SK-N-SH (cell line): ENCODE measurements around the gene PPP1R11. TPM values are rescaled to one million over a fixed set of nuclear protein-coding genes. Genes with fewer than 3 reads are reported as not detected.

ENCODE experiments used
- CTCF ChIA-PET: fragments of 300-600, 350-600 bp; formaldehyde crosslinking; extraction: SDS; loops from one replicate; lab custom pipeline; 2021; lab: Yijun Ruan, JAX
- POLR2A ChIA-PET: fragments of 350-600 bp; sonication (Branson Sonifier 250); formaldehyde crosslinking; extraction: SDS; loops from one replicate; lab custom pipeline; 2020; ENCODE audit warnings: antibody characterized with exemption, inconsistent platforms; lab: Yijun Ruan, JAX
- DNase-seq: peaks from one replicate; pipeline ENCODE4 v3.0.0; 2012
- H2AFZ ChIP-seq: fragments of 200-600 bp; sonication (generic); 2 replicates; pipeline ENCODE4 v1.8.1; 2016; ENCODE audit warnings: antibody characterized with exemption, mild to moderate bottlenecking, low read depth
- H3F3A ChIP-seq: fragments of 200-600 bp; sonication (generic); replicated peaks from 2 replicates; pipeline ENCODE3; 2016; ENCODE audit warnings: antibody characterized with exemption, mild to moderate bottlenecking; ENCODE audit not compliant: insufficient read depth
- H3K27ac ChIP-seq, 2 experiments: fragments of 200-500 bp in 1 of 2; fragments of 200-600 bp in 1 of 2; sonication (Bioruptor generic) in 1 of 2; sonication (generic), shearing (Covaris generic) in 1 of 2; 2 replicates each; pipeline versions ENCODE4 v1.5.1 to v1.6.1; 2014 to 2016; ENCODE audit warnings: low read depth in 2 of 2, inconsistent platforms in 1 of 2, low read length in 1 of 2, mild to moderate bottlenecking in 1 of 2, mixed read lengths in 1 of 2
- H3K27me3 ChIP-seq: fragments of 200-600 bp; sonication (generic), shearing (Covaris generic); 2 replicates; pipeline ENCODE4 v1.6.1; 2016; ENCODE audit warnings: mixed run types; ENCODE audit not compliant: insufficient read depth
- H3K36me3 ChIP-seq, 2 experiments: fragments of 200-500 bp in 1 of 2; fragments of 200-600 bp in 1 of 2; sonication (Bioruptor generic) in 1 of 2; sonication (generic) in 1 of 2; replicated peaks in 1 of 2; 2 replicates each; pipeline versions ENCODE3 to v1.5.1; 2014 to 2016; ENCODE audit warnings: low read length in 1 of 2, mild to moderate bottlenecking in 1 of 2; ENCODE audit not compliant: insufficient read depth in 2 of 2, control insufficient read depth in 1 of 2
- H3K4me1 ChIP-seq, 2 experiments: fragments of 200-500 bp in 1 of 2; fragments of 200-600 bp in 1 of 2; sonication (Bioruptor generic) in 1 of 2; sonication (generic), shearing (Covaris generic) in 1 of 2; 2 replicates each; pipeline versions ENCODE4 v1.5.1 to v1.6.1; 2014 to 2016; ENCODE audit warnings: low read depth in 1 of 2, low read length in 1 of 2, mixed run types in 1 of 2; ENCODE audit not compliant: insufficient read depth in 2 of 2, control insufficient read depth in 1 of 2
- H3K4me2 ChIP-seq: fragments of 200-600 bp; sonication (generic), shearing (Covaris generic); 2 replicates; pipeline ENCODE4 v1.6.1; 2017; ENCODE audit warnings: mixed run types
- H3K4me3 ChIP-seq, 2 experiments: fragments of 200-500 bp in 1 of 2; fragments of 200-600 bp in 1 of 2; sonication (Bioruptor generic) in 1 of 2; sonication (generic), shearing (Covaris generic) in 1 of 2; 2 replicates each; pipeline versions ENCODE4 v1.5.1 to v1.8.1; 2014 to 2016; ENCODE audit warnings: low read depth in 2 of 2, inconsistent platforms in 1 of 2, low read length in 1 of 2, mild to moderate bottlenecking in 1 of 2, mixed read lengths in 1 of 2, moderate library complexity in 1 of 2
- H3K79me2 ChIP-seq: fragments of 200-600 bp; sonication (generic); 2 replicates; pipeline ENCODE4 v1.8.1; 2017; ENCODE audit warnings: mild to moderate bottlenecking; ENCODE audit not compliant: insufficient read depth
- H3K9ac ChIP-seq: fragments of 200-600 bp; sonication (generic); 2 replicates; pipeline ENCODE4 v1.6.1; 2017; ENCODE audit warnings: mixed run types
- H3K9me2 ChIP-seq: fragments of 200-600 bp; sonication (generic); 2 replicates; pipeline ENCODE4 v1.6.1; 2017; ENCODE audit warnings: mixed run types
- H3K9me3 ChIP-seq: fragments of 200-600 bp; sonication (generic); 2 replicates; pipeline ENCODE4 v1.6.1; 2017; ENCODE audit warnings: mixed run types, mild to moderate bottlenecking, moderate library complexity
- H4K20me1 ChIP-seq: fragments of 200-600 bp; sonication (generic); 2 replicates; pipeline ENCODE4 v1.6.1; 2017; ENCODE audit warnings: mild to moderate bottlenecking, mixed run types; ENCODE audit not compliant: insufficient read depth
- EZH2phosphoT487 ChIP-seq: fragments of 200-600 bp; sonication (generic); IDR thresholded peaks from 2 replicates; pipeline ENCODE4 v1.6.1; 2017; ENCODE audit warnings: low read depth, mixed run types, mild to moderate bottlenecking, antibody characterized with exemption, moderate library complexity, borderline replicate concordance
- FOSL2 ChIP-seq: IDR thresholded peaks from 2 replicates; pipeline ENCODE4 v1.4.0; 2012; ENCODE audit warnings: low read depth, mild to moderate bottlenecking, moderate library complexity, borderline replicate concordance
- FOXJ3 ChIP-seq: sonication (generic); formaldehyde crosslinking; IDR thresholded peaks from 2 replicates; pipeline ENCODE4 v1.5.1; 2020; ENCODE audit warnings: mild to moderate bottlenecking, missing genetic modification reagents
- FOXM1 ChIP-seq: IDR thresholded peaks from 2 replicates; pipeline ENCODE4 v1.4.0; 2012; ENCODE audit warnings: low read depth, mild to moderate bottlenecking
- GATA2 ChIP-seq: sonication (generic); formaldehyde crosslinking; IDR thresholded peaks from 2 replicates; pipeline ENCODE4 v1.5.0; 2020; ENCODE audit warnings: mild to moderate bottlenecking, missing genetic modification reagents
- MEF2A ChIP-seq: IDR thresholded peaks from 2 replicates; pipeline ENCODE4 v1.4.0; 2012; ENCODE audit warnings: low read depth, borderline replicate concordance
- NRF1 ChIP-seq: IDR thresholded peaks from 2 replicates; pipeline ENCODE4 v1.6.1; 2012; ENCODE audit warnings: low read depth, mild to moderate bottlenecking, low read length
- POLR2AphosphoS5 ChIP-seq: IDR thresholded peaks from 2 replicates; pipeline ENCODE4 v1.6.1; 2012; ENCODE audit warnings: low read depth, low read length
- RCOR1 ChIP-seq: fragments of 150-350 bp; IDR thresholded peaks from 2 replicates; pipeline ENCODE4 v1.6.1; 2017; ENCODE audit warnings: antibody characterized with exemption, low read length
- RFX5 ChIP-seq: IDR thresholded peaks from 2 replicates; pipeline ENCODE4 v1.6.1; 2012; ENCODE audit warnings: mild to moderate bottlenecking, improper control_type of control experiment, low read length
- RXRA ChIP-seq: IDR thresholded peaks from 2 replicates; pipeline ENCODE4 v1.4.0; 2012; ENCODE audit warnings: low read depth, mild to moderate bottlenecking, borderline replicate concordance
- SIN3A ChIP-seq: IDR thresholded peaks from 2 replicates; pipeline ENCODE4 v1.6.1; 2012; ENCODE audit warnings: low read depth, mild to moderate bottlenecking, low read length, moderate library complexity, borderline replicate concordance
- SMC3 ChIP-seq: IDR thresholded peaks from 2 replicates; pipeline ENCODE4 v1.6.1; 2012; ENCODE audit warnings: low read depth, low read length, improper control_type of control experiment
- TCF12 ChIP-seq: IDR thresholded peaks from 2 replicates; pipeline ENCODE4 v1.4.0; 2012
- TEAD4 ChIP-seq: IDR thresholded peaks from 2 replicates; pipeline ENCODE4 v1.4.0; 2012; ENCODE audit warnings: mild to moderate bottlenecking, borderline replicate concordance; ENCODE audit not compliant: insufficient read depth
- WGBS: methylation state at CpG from one replicate; pipeline ENCODE4 v1.1.6; 2017; ENCODE audit warnings: low lambda C conversion rate; 5-methylcytosine and 5-hydroxymethylcytosine counted together
- polyA plus RNA-seq, 3 experiments: library from polyadenylated mRNA; depleted of rRNA; stranded (reverse); fragments of >200 nt; gene quantifications; 2 replicates each; pipeline ENCODE4 v1.2.3, GENCODE V29; 2012
- TF ChIP-seq, protein P1 (sequence below): IDR thresholded peaks from 2 replicates; pipeline ENCODE4; 2012
- TF ChIP-seq, protein P2 (sequence below): IDR thresholded peaks from 2 replicates; pipeline ENCODE4 v1.4.0; 2012; ENCODE audit warnings: low read depth, borderline replicate concordance
- TF ChIP-seq, protein P3 (sequence below): fragments of 150-350 bp; IDR thresholded peaks from 2 replicates; pipeline ENCODE4 v1.6.1; 2017; ENCODE audit warnings: antibody characterized with exemption, low read length, low read depth, borderline replicate concordance
- TF ChIP-seq, protein P4 (sequence below): fragments of 150-350 bp; IDR thresholded peaks from 2 replicates; pipeline ENCODE4 v1.6.1; 2016; ENCODE audit warnings: mild to moderate bottlenecking, low read depth, low read length

PPP1R11 gene
- polyA plus RNA-seq, 1 of the 3 experiments (the other 2 are of a cell fraction): 46.8 TPM

DNA sequence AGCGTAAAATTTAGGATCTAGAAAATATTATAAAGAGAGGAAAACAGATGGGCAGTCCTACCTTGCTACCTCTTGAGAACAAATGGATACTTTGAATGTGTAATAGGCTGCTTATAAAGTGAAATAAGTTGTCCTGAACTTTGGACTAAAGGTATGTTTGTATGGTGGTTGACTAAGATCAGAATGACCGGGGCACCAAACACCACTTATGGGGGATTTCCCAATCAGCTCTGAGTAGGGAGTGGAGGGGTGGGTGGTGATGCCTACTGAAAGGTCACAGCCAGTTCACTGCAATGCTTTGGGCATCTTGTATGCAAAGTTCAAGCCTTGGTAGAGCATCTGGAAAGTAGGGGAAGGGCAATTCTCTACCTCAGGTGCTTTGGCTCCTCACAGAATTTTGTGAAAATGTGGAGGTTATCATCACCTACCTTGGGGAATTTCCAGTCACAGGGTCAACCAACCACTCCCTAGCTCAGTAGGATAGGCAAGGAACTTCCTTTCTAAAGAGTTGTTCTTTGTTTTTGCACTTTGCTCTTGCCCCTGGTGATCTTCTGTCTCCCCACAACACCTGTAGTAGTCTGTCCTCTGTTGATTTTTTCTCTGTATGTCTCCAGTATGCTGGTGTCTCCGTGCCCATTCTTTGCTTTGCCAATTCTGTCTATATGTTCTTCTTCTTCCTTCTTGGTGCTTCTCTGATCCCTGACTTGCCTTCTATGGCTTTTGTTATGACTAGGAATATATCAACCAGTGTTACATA lies 46.2 kb downstream of the PPP1R11 start, which contains the start of gene TRIM31:
TRIM31 (minus strand) TSS at position 88 of the 757 bp plus-strand sequence. CDS start 285 bp downstream, outside the sequence.
- Histone ChIP-seq H3K27ac (no peak within 1 kb of the TSS), H3K4me1 (no peaks in the 10 kb centered on the region), H3K9ac (no peak within 1 kb of the TSS), H3K27me3 (peaks cover 59% of the 10 kb centered on the region), H3K79me2 (no peaks in the 10 kb centered on the region), H3K36me3 (no peaks in the 10 kb centered on the region), H3K4me3 (no peak within 1 kb of the TSS), H3K9me3 (no peaks in the 10 kb centered on the region), H3F3A (peaks cover 4% of the 10 kb centered on the region), H2AFZ (no peak within 1 kb of the TSS), H4K20me1 (no peaks in the 10 kb centered on the region), H3K4me2 (no peak within 1 kb of the TSS), H3K9me2 (no peaks in the 10 kb centered on the region)
- TF ChIP-seq SIN3A: no peak
- TF ChIP-seq TEAD4: no peak
- TF ChIP-seq, protein P1, sequence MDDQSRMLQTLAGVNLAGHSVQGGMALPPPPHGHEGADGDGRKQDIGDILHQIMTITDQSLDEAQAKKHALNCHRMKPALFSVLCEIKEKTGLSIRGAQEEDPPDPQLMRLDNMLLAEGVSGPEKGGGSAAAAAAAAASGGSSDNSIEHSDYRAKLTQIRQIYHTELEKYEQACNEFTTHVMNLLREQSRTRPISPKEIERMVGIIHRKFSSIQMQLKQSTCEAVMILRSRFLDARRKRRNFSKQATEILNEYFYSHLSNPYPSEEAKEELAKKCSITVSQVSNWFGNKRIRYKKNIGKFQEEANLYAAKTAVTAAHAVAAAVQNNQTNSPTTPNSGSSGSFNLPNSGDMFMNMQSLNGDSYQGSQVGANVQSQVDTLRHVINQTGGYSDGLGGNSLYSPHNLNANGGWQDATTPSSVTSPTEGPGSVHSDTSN: no peak
- TF ChIP-seq GATA2 (CRISPR knock-in tag): no peak
- DNase-seq: no peak
- CTCF ChIA-PET: interaction anchor here (1.0 to 2.6 kb wide), 4 partner anchors 10 to 19 kb away, joined by 3 to 15 read pairs (median 4); no protein-coding TSS in a partner anchor
- POLR2A ChIA-PET: no interaction called here
- WGBS: 1% methylated on average over 3 of the region's 3 CpGs

DNA sequence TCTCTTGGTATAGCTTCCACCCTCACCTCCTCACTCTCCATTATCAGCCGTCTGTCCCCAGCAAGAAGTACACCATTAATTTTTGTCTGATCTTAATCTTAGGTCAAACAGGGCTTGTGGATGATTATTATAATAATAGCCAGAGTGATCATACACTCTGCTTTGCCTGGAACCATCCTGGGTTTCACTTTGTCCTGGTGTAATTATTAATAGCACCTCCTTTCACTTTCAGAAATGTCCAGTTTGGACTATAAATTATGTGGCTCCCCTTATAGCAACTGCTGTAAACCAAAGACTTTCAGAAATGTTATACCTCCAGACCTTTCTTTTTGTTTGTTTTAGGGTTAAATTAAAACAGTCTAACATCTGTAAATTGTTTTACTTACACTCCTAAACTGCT lies 46.8 kb downstream of the PPP1R11 start:
- Histone ChIP-seq H3K79me2 (no peaks in the 10 kb centered on the region), H3K27me3 (peaks cover 53% of the 10 kb centered on the region), H3K9me3 (no peaks in the 10 kb centered on the region), H3F3A (peaks cover 4% of the 10 kb centered on the region), H3K4me2 (no peak overlapping the region), H2AFZ (no peak overlapping the region), H3K4me3 (no peak overlapping the region), H3K9ac (no peak overlapping the region), H3K27ac (no peak overlapping the region), H3K4me1 (no peaks in the 10 kb centered on the region), H4K20me1 (no peaks in the 10 kb centered on the region), H3K9me2 (no peaks in the 10 kb centered on the region), H3K36me3 (no peaks in the 10 kb centered on the region)
- 0% methylated on average over 1 of the region's 1 CpG for WGBS
- no peak for DNase-seq
- POLR2A ChIA-PET: no interaction called here
- no peak for TF ChIP-seq FOXJ3 (CRISPR knock-in tag)
- TF ChIP-seq, protein P1: no peak
- TF ChIP-seq, protein P2, sequence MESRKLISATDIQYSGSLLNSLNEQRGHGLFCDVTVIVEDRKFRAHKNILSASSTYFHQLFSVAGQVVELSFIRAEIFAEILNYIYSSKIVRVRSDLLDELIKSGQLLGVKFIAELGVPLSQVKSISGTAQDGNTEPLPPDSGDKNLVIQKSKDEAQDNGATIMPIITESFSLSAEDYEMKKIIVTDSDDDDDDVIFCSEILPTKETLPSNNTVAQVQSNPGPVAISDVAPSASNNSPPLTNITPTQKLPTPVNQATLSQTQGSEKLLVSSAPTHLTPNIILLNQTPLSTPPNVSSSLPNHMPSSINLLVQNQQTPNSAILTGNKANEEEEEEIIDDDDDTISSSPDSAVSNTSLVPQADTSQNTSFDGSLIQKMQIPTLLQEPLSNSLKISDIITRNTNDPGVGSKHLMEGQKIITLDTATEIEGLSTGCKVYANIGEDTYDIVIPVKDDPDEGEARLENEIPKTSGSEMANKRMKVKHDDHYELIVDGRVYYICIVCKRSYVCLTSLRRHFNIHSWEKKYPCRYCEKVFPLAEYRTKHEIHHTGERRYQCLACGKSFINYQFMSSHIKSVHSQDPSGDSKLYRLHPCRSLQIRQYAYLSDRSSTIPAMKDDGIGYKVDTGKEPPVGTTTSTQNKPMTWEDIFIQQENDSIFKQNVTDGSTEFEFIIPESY: no peak
- no peak for TF ChIP-seq NRF1
- no peak for TF ChIP-seq POLR2AphosphoS5
- TF ChIP-seq, protein P3, sequence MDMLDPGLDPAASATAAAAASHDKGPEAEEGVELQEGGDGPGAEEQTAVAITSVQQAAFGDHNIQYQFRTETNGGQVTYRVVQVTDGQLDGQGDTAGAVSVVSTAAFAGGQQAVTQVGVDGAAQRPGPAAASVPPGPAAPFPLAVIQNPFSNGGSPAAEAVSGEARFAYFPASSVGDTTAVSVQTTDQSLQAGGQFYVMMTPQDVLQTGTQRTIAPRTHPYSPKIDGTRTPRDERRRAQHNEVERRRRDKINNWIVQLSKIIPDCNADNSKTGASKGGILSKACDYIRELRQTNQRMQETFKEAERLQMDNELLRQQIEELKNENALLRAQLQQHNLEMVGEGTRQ: no peak
- no peak for TF ChIP-seq FOSL2
- TF ChIP-seq EZH2phosphoT487: no peak
- TF ChIP-seq, protein P4, sequence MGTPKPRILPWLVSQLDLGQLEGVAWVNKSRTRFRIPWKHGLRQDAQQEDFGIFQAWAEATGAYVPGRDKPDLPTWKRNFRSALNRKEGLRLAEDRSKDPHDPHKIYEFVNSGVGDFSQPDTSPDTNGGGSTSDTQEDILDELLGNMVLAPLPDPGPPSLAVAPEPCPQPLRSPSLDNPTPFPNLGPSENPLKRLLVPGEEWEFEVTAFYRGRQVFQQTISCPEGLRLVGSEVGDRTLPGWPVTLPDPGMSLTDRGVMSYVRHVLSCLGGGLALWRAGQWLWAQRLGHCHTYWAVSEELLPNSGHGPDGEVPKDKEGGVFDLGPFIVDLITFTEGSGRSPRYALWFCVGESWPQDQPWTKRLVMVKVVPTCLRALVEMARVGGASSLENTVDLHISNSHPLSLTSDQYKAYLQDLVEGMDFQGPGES: no peak
- TF ChIP-seq SMC3: no peak
- no peak for TF ChIP-seq RFX5
- no peak for TF ChIP-seq MEF2A
- no peak for TF ChIP-seq FOXM1
- no peak for TF ChIP-seq TCF12
- TF ChIP-seq RCOR1: no peak
- TF ChIP-seq RXRA: no peak
- CTCF ChIA-PET: interaction anchor here (1.1 to 3.6 kb wide), 3 partner anchors 10 to 17 kb away, joined by 3 to 31 read pairs (median 25); no protein-coding TSS in a partner anchor
